Common myeloid progenitor, CD34-positive (primary cell): ENCODE measurements around the gene TMEM94.
"Not testable (repeated sequence)": the region's sequence is repeated elsewhere in the genome, so short reads cannot be mapped to it uniquely, and the experiment has no call there.

ENCODE experiments used
- CTCF ChIA-PET: fragments of 350-600 bp; sonication (Branson Sonifier 250); formaldehyde crosslinking; loops from one replicate; lab custom pipeline; 2021; ENCODE audit warnings: antibody characterized with exemption; lab: Charles Lee
- POLR2A ChIA-PET: fragments of 350-600 bp; sonication (Branson Sonifier 250); formaldehyde crosslinking; loops from one replicate; lab custom pipeline; 2021; ENCODE audit warnings: antibody characterized with exemption; lab: Charles Lee
- DNase-seq, 3 donors: peaks; one replicate each; pipeline versions ENCODE4 v3.0.0 to v3.0.0-alpha.2; 2013
- H3K27ac ChIP-seq, 2 experiments: 1 replicate in 1 of 2; 2 replicates in 1 of 2; pipeline ENCODE4 v1.7.0; 2013; ENCODE audit warnings: inconsistent platforms in 2 of 2, low read length in 2 of 2, mild to moderate bottlenecking in 2 of 2, low read depth in 1 of 2, moderate library complexity in 1 of 2; ENCODE audit not compliant: severe bottlenecking in 2 of 2, insufficient read depth in 1 of 2, poor library complexity in 1 of 2
- H3K27me3 ChIP-seq, 5 experiments: replicated peaks in 2 of 5; 1 replicate in 3 of 5; 2 replicates in 2 of 5; pipeline versions ENCODE4 v1.6.1 to v1.7.0; 2013; ENCODE audit warnings: low read length in 4 of 5, mild to moderate bottlenecking in 2 of 5, moderate library complexity in 2 of 5, inconsistent platforms in 1 of 5; ENCODE audit not compliant: insufficient read depth in 5 of 5, control insufficient read depth in 4 of 5
- H3K36me3 ChIP-seq, 4 experiments: 1 replicate in 2 of 4; 2 replicates in 2 of 4; pipeline versions ENCODE4 v1.6.1 to v1.7.0; 2013; ENCODE audit warnings: low read length in 3 of 4, control low read depth in 1 of 4, mild to moderate bottlenecking in 1 of 4; ENCODE audit not compliant: control insufficient read depth in 4 of 4, insufficient read depth in 4 of 4
- H3K4me1 ChIP-seq, 4 experiments: 1 replicate in 3 of 4; 2 replicates in 1 of 4; pipeline versions ENCODE4 v1.6.1 to v1.7.1; 2013; ENCODE audit warnings: low read length in 3 of 4, mild to moderate bottlenecking in 3 of 4, control low read depth in 1 of 4, inconsistent platforms in 1 of 4, moderate library complexity in 1 of 4; ENCODE audit not compliant: control insufficient read depth in 4 of 4, insufficient read depth in 4 of 4; ENCODE audit errors: control extremely low read depth in 1 of 4
- H3K4me3 ChIP-seq, 7 experiments: 1 replicate in 4 of 7; 2 replicates in 3 of 7; pipeline versions ENCODE4 v1.5.1 to v1.7.0; 2013; ENCODE audit warnings: mild to moderate bottlenecking in 7 of 7, low read length in 6 of 7, moderate library complexity in 6 of 7, inconsistent platforms in 2 of 7, low read depth in 2 of 7, control low read depth in 1 of 7; ENCODE audit not compliant: insufficient read depth in 4 of 7, control insufficient read depth in 1 of 7; ENCODE audit errors: extremely low read depth in 1 of 7
- H3K9me3 ChIP-seq, 5 experiments: 1 replicate in 4 of 5; 2 replicates in 1 of 5; pipeline versions ENCODE4 v1.6.1 to v1.7.1; 2013; ENCODE audit warnings: low read length in 4 of 5, mild to moderate bottlenecking in 2 of 5, inconsistent platforms in 1 of 5, low read depth in 1 of 5, moderate library complexity in 1 of 5; ENCODE audit not compliant: control insufficient read depth in 4 of 5, insufficient read depth in 2 of 5; ENCODE audit errors: control extremely low read depth in 1 of 5
- WGBS: methylation state at CpG from one replicate; pipeline ENCODE4 v1.1.5; 2013; ENCODE audit not compliant: insufficient coverage; 5-methylcytosine and 5-hydroxymethylcytosine counted together

Gene TMEM94

DNA sequence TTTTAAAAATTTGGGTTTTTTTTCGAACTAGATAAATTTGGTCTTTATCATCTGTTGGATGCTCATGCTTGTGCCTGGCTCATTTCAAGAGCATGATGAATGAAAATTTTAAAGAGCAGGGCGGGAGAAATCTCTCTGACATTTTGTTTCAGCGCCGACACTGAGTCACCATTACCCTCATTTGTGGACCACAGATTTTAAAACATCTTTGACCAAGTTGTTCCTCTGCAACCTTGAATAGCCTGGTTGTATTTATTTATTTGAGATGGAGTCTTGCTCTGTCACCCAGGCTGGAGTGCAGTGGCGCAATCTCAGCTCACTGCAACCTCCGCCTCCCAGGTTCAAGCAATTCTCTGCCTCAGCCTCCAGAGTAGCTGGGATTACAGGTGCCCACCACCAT, 22.0 kb upstream of the TMEM94 start:
- H3K4me3 ChIP-seq, H3K27ac ChIP-seq, POLR2A ChIA-PET, H3K9me3 ChIP-seq, H3K4me1 ChIP-seq, DNase-seq, H3K27me3 ChIP-seq, H3K36me3 ChIP-seq: not testable (repeated sequence)
- 100% methylated on average over 2 of the region's 6 CpGs for WGBS
- CTCF ChIA-PET: interaction anchor here (1.5 kb wide), 1 partner anchor 20 kb away, joined by 4 read pairs; no protein-coding TSS in a partner anchor

- DNase-seq, H3K27me3 ChIP-seq, H3K4me3 ChIP-seq, H3K36me3 ChIP-seq, H3K9me3 ChIP-seq, H3K4me1 ChIP-seq, H3K27ac ChIP-seq, POLR2A ChIA-PET: not testable (repeated sequence)
- 97% methylated on average over 7 of the region's 8 CpGs for WGBS
- CTCF ChIA-PET: interaction anchor here (1.3 to 1.6 kb wide), 2 partner anchors 11 to 19 kb away, joined by 3 read pairs; partner anchors contain the start of gene TMEM94
Observed at GRCh38 chr17:75437404-75437803, 19.0 kb upstream of the TMEM94 start.

GRCh38 chr17:75439287-75439686, 17.1 kb upstream of the TMEM94 start:
- Histone ChIP-seq H3K4me1 (peaks cover 0 to 10% (median 4%) of the 10 kb centered on the region in 4 experiments), H3K36me3 (no peaks in the 10 kb centered on the region), H3K27me3 (no peaks in the 10 kb centered on the region), H3K9me3 (no peaks in the 10 kb centered on the region), H3K27ac (no peak overlapping the region), H3K4me3 (no peak overlapping the region)
- no peak for DNase-seq
- CTCF ChIA-PET: no interaction called here
- POLR2A ChIA-PET: no interaction called here
- no CpG with 5 or more reads among the region's 2 CpGs for WGBS

DNA sequence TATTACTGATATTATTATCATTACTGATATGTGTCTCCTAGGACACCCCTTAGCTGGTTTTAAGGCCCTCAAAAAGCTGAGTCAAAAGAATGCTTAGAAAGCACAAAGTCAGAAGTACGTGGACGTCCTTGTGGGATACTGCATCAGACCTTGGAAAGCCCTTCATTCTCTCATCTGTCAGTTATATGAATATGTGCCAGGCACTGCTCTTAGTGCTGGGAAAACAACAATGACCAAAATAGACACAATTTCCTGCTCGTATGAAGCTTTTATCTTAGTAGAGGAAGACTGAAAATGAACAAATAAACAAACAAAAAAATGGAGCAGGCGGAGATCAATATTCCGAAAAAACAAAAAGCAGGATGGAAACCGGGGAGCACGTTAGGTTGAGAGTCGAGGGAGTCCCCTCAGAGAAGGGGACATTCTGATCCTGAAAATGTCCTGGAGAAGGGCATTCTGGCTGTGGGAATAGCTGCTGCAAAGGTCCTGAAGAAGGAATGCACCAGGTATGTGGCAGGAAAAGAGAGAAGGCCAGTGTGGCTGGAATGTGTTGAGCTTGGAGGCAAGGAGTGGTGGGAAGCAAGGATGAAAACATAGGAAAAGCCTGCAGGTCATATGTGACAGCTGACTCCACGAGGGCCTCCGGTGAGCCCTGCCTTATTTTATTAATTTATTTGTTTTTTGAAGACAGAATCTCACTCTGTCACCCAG, 15.5 kb upstream of the TMEM94 start:
- no peak overlapping the region for H3K27ac ChIP-seq
- WGBS: 99% methylated on average over 10 of the region's 10 CpGs
- no peaks in the 10 kb centered on the region for H3K9me3 ChIP-seq
- CTCF ChIA-PET: no interaction called here
- no peak for DNase-seq
- H3K4me1 ChIP-seq: peaks cover 0 to 8% (median 3%) of the 10 kb centered on the region in 4 experiments
- H3K4me3 ChIP-seq: no peak overlapping the region
- POLR2A ChIA-PET: no interaction called here
- no peaks in the 10 kb centered on the region for H3K36me3 ChIP-seq
- H3K27me3 ChIP-seq: no peaks in the 10 kb centered on the region

DNA sequence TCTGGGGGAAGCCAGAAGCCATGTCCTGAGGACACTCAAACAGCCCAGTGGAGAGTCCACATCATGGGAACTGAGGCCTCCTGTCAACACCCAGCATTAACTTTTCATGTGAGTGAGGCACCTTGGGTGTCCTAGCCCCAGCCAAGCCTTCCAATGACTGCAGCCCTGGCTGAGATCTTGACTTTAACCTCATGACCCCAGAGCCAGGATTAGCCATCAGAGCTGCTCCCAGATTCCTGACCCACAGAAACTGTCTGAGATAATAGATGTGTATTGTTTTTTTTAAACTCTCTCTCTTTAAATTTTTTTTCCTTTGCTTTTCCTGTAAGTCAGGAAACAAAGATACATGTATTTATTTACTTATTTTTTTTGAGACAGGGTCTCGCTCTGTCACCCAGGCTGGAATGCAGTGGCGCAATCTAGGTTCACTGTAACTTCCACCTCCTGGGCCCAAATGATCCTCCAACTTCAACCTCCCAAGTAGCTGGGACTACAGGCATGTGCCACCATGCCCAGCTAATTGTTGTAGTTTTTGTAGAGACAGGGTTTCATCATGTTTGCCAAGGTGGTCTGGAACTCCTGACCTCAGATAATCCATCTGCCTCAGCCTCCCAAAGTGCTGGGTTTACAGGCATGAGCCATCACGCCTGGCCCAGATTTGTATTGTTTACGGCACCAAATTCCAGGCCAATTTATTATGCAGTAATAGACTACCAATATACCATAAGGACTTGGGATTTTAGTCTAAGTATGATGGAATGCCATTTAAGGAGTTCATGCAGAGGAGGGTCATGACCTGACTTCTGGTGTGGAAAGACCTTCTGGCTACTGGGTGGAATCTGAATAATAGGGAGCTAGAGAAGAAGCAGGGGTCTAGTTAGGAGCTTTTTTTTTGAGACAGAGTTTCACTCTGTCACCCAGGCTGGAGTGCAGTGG, 14.0 kb upstream of the TMEM94 start:
- no peak overlapping the region for H3K4me3 ChIP-seq
- CTCF ChIA-PET: no interaction called here
- no peaks in the 10 kb centered on the region for H3K27me3 ChIP-seq
- POLR2A ChIA-PET: no interaction called here
- no peaks in the 10 kb centered on the region for H3K36me3 ChIP-seq
- H3K9me3 ChIP-seq: no peaks in the 10 kb centered on the region
- WGBS: no CpG with 5 or more reads among the region's 4 CpGs
- no peak for DNase-seq
- peaks cover 0 to 3% (median 0%) of the 10 kb centered on the region in 4 experiments for H3K4me1 ChIP-seq
- H3K27ac ChIP-seq: no peak overlapping the region

DNA sequence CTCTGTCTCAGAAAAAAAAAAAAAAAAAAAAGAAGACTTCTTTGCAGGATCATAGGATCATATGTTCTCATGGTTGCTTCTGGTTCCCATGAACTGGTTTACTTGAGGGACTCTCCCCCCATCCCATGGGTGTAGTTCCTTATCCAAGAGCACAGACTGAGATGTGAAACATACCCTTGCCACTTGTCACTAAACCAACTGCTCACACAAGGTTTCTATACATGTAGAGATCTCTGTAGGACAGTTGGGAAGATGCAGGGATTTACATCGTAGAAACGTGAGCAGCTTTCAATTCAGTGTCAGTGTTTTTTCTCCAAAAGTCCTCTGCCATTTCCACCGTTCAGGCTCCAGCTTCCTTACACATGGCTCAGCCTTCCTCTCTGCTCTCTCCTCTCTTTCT, 11.1 kb upstream of the TMEM94 start:
- ChIA-PET CTCF (no interaction called here), POLR2A (no interaction called here)
- WGBS: 83% methylated on average over 1 of the region's 3 CpGs
- peaks cover 0 to 3% (median 0%) of the 10 kb centered on the region in 4 experiments for H3K4me1 ChIP-seq
- no peak overlapping the region for H3K27ac ChIP-seq
- H3K9me3 ChIP-seq: no peaks in the 10 kb centered on the region
- H3K36me3 ChIP-seq: no peaks in the 10 kb centered on the region
- DNase-seq: no peak
- no peaks in the 10 kb centered on the region for H3K27me3 ChIP-seq
- H3K4me3 ChIP-seq: no peak overlapping the region

DNA sequence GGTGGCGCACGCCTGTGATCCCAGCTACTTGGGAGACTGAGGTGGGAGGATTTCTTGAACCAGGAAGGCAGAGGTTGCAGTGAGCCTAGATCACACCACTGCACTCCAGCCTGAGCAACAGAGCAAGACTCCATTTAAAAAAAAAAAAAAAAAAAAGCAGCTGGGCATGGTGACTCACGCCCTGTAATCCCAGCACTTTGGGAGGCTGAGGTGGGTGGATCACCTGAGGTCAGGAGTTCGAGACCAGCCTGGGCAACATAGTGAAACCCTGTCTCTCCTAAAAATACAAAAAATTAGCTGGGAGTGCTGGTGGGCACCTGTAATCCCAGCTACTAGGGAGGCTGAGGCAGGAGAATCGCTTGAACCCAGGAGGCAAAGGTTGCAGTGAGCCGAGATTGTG, 10.5 kb upstream of the TMEM94 start:
- H3K27me3 ChIP-seq, H3K36me3 ChIP-seq, H3K9me3 ChIP-seq, DNase-seq, H3K4me3 ChIP-seq, POLR2A ChIA-PET, CTCF ChIA-PET, H3K27ac ChIP-seq, H3K4me1 ChIP-seq: not testable (repeated sequence)
- WGBS: 100% methylated on average over 3 of the region's 6 CpGs
